ENCODE data around the gene MOSMO. TPM values are rescaled to one million over a fixed set of nuclear protein-coding genes. Genes with fewer than 3 reads are reported as not detected.

The MOSMO gene
- total RNA-seq, 1 experiment from 2014 or later = 27.6 TPM

DNA sequence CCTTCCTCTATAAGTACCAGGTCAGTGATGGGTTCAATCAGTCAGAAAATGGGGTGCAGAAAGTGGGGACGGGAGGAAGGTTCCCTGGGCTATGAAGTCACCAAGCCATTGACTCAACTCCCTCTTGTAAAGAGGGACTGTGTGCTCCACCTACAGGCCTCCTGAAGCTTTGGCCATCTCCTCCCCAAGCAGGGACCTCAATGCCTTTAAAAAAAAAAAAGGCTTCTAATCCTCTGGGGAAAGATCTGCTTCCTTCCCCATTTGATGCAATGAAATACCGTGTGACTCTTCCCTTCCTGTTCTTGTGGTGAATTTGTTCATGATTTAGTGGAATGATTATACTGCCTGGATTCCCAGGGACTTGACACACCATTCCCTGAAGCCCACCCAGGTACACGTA, 115.2 kb downstream of the MOSMO start:
- H3K9me2 ChIP-seq (ENCODE audit: insufficient read depth) = no peaks in the 10 kb centered on the region
- ChIA-PET CTCF (interaction anchor here (1.4 kb wide), 1 partner anchor 65 kb away, joined by 3 read pairs; no protein-coding TSS in a partner anchor), POLR2A (no interaction called here), RAD21 (ENCODE audit: low non-redundant PET in 1 of 2, low total read pairs in 2 of 2, uncharacterized antibody in 2 of 2, unreplicated experiment in 2 of 2) (no interaction called here)
- DNase-seq (ENCODE audit: low read depth, low spot score) (peak; percentile 2), ATAC-seq (peak; percentile 84)
- TF ChIP-seq CBX3 (IDR thresholded peaks at IDR 0.05; ENCODE audit: low read depth) (no peak), SP1 (IDR thresholded peaks at IDR 0.05; ENCODE audit: low read depth) (no peak), POLR2AphosphoS5 (IDR thresholded peaks at IDR 0.05; ENCODE audit: low read depth, low read length) (no peak), SIN3A (IDR thresholded peaks at IDR 0.05; ENCODE audit: low read depth) (no peak), ELF1 (IDR thresholded peaks at IDR 0.05; ENCODE audit: borderline replicate concordance, low read depth) (no peak), SRF (IDR thresholded peaks at IDR 0.05; ENCODE audit: low read depth) (no peak), CEBPB (IDR thresholded peaks at IDR 0.05; ENCODE audit: low read depth) (no peak), CTCF (IDR thresholded peaks at IDR 0.05 in 2 of 3, conservative IDR thresholded peaks at IDR 0.05 in 1 of 3; ENCODE audit: borderline replicate concordance in 1 of 3, insufficient read depth in 1 of 3, low read depth in 2 of 3, low read length in 2 of 3) (peak; percentile 6 to 35 (median 33); a peak in 4 of 6 replicates), EZH2phosphoT487 (IDR thresholded peaks at IDR 0.05; ENCODE audit: borderline replicate concordance) (no peak), ZFX (IDR thresholded peaks at IDR 0.05) (no peak), EGR1 (IDR thresholded peaks at IDR 0.05; ENCODE audit: low read depth) (no peak), YY1 (IDR thresholded peaks at IDR 0.05; ENCODE audit: extremely low read depth, insufficient replicate concordance, low read depth, low read length) (no peak), MAX (IDR thresholded peaks at IDR 0.05) (no peak), RAD21 (IDR thresholded peaks at IDR 0.05; ENCODE audit: low read depth) (peak; percentile 35; the same call in 1 of the 2 replicates), FOSL1 (IDR thresholded peaks at IDR 0.05; ENCODE audit: low read depth) (no peak)
- TF ChIP-seq, protein P1, sequence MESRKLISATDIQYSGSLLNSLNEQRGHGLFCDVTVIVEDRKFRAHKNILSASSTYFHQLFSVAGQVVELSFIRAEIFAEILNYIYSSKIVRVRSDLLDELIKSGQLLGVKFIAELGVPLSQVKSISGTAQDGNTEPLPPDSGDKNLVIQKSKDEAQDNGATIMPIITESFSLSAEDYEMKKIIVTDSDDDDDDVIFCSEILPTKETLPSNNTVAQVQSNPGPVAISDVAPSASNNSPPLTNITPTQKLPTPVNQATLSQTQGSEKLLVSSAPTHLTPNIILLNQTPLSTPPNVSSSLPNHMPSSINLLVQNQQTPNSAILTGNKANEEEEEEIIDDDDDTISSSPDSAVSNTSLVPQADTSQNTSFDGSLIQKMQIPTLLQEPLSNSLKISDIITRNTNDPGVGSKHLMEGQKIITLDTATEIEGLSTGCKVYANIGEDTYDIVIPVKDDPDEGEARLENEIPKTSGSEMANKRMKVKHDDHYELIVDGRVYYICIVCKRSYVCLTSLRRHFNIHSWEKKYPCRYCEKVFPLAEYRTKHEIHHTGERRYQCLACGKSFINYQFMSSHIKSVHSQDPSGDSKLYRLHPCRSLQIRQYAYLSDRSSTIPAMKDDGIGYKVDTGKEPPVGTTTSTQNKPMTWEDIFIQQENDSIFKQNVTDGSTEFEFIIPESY (IDR thresholded peaks at IDR 0.05; ENCODE audit: extremely low read depth, insufficient replicate concordance, low read length) = no peak
- TF ChIP-seq, protein P2, sequence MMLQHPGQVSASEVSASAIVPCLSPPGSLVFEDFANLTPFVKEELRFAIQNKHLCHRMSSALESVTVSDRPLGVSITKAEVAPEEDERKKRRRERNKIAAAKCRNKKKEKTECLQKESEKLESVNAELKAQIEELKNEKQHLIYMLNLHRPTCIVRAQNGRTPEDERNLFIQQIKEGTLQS (IDR thresholded peaks at IDR 0.05) = no peak
- H3K9me3 ChIP-seq (ENCODE audit: control insufficient read depth in 1 of 2, insufficient read depth in 1 of 2, low read depth in 1 of 2, low read length in 2 of 2) = no peaks in the 10 kb centered on the region
- no peaks in the 10 kb centered on the region for H4K20me1 ChIP-seq (ENCODE audit: insufficient read depth)
- H3K36me3 ChIP-seq (ENCODE audit: control insufficient read depth in 1 of 2, insufficient read depth in 2 of 2, low read length in 2 of 2) = no peaks in the 10 kb centered on the region
- H3K9ac ChIP-seq (ENCODE audit: low read length) = no peak overlapping the region
- no peaks in the 10 kb centered on the region; the same call in 1 of the 2 replicates for H3K27me3 ChIP-seq (ENCODE audit: insufficient read depth, low read length)
- no peaks in the 10 kb centered on the region for H3K4me1 ChIP-seq (ENCODE audit: control insufficient read depth in 1 of 2, insufficient read depth in 2 of 2, low read length in 2 of 2)
- no peak overlapping the region for H3K4me2 ChIP-seq (ENCODE audit: low read length)
- H3K79me2 ChIP-seq (ENCODE audit: insufficient read depth, low read length) = no peaks in the 10 kb centered on the region
- BruUV-seq (replicated peaks) = no TSS peak
- H2AFZ ChIP-seq (ENCODE audit: low read depth, low read length, poor library complexity, severe bottlenecking) = no peak overlapping the region
- H3K4me3 ChIP-seq (replicated peaks in 1 of 2; ENCODE audit: low read depth in 1 of 2, low read length in 2 of 2) = no peak overlapping the region
- intact Hi-C loops (cut with micrococcal nuclease) = loop anchor here (10.0 kb wide), 1 partner anchor 62 kb away; no protein-coding TSS in a partner anchor
- no peak overlapping the region for H3K27ac ChIP-seq (ENCODE audit: low read depth, low read length)
